PFSK-1 (cell line): ENCODE results near the gene ZNF462.

Experiments
- FOXP2 ChIP-seq: optimal IDR thresholded peaks from 2 replicates; pipeline ENCODE3; 2011; ENCODE audit warnings: borderline replicate concordance, control low read depth, inconsistent platforms; ENCODE audit not compliant: insufficient read depth; ENCODE audit errors: extremely low read length, extremely low read depth
- POLR2AphosphoS5 ChIP-seq: IDR thresholded peaks from 2 replicates; pipeline ENCODE4 v1.6.1; 2012; ENCODE audit warnings: low read depth, mild to moderate bottlenecking, control low read depth, low read length, moderate library complexity
- REST ChIP-seq, 2 experiments: IDR thresholded peaks; 2 replicates each; pipeline versions ENCODE4 v1.6.1 to v1.8.0; 2011 to 2012; ENCODE audit warnings: low read depth in 2 of 2, low read length in 2 of 2, control low read depth in 1 of 2, inconsistent platforms in 1 of 2, mild to moderate bottlenecking in 1 of 2, moderate library complexity in 1 of 2; ENCODE audit not compliant: insufficient read depth in 1 of 2
- SIN3A ChIP-seq: IDR thresholded peaks from 2 replicates; pipeline ENCODE4 v1.6.1; 2012; ENCODE audit warnings: mild to moderate bottlenecking, low read length, moderate library complexity, borderline replicate concordance; ENCODE audit not compliant: insufficient read depth
- TAF1 ChIP-seq: IDR thresholded peaks from 2 replicates; pipeline ENCODE4 v1.6.1; 2012; ENCODE audit warnings: low read length, control low read depth, borderline replicate concordance; ENCODE audit not compliant: insufficient read depth

DNA sequence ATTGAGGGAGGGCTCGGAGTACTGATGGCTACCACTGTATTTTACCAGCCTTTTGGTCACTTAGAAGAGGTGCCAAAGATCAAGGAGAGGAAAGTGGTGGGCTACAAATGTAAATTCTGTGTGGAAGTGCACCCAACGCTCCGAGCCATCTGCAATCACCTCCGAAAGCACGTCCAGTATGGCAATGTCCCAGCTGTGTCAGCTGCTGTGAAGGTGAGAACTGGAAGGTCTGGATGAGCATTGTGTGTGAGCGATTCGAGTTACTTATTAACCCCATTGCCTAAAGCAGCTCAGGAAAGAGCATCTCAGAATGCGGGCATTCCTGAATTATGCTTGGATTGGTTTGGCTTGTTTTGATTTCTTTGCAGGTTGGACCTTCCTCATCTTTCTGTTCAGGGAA is 67.5 kb downstream of the ZNF462 start:
- no peak for TF ChIP-seq TAF1
- no peak for TF ChIP-seq POLR2AphosphoS5
- TF ChIP-seq REST (IDR thresholded peaks at IDR 0.05; ENCODE audit: insufficient read depth in 1 of 2, low read depth in 2 of 2, low read length in 2 of 2) = no peak
- TF ChIP-seq FOXP2 = no peak
- no peak for TF ChIP-seq SIN3A
